Measurements from ENCODE around the gene TRMT10B.
"Not testable (repeated sequence)": the region's sequence is repeated elsewhere in the genome, so short reads cannot be mapped to it uniquely, and the experiment has no call there.

TRMT10B gene

GRCh38 chr9:37801959-37802711, 48.5 kb downstream of the TRMT10B start:
- no peak for DNase-seq

GRCh38 chr9:37806271-37806670, 52.7 kb downstream of the TRMT10B start:
- DNase-seq, result no peak

- DNase-seq, result not testable (repeated sequence)
These were observed 56.1 kb downstream of the TRMT10B start for GRCh38 chr9:37809676-37810075.

GRCh38 chr9:37811906-37812476, 58.4 kb downstream of the TRMT10B start:
- DNase-seq, result no peak

GRCh38 chr9:37812773-37813379, 59.3 kb downstream of the TRMT10B start:
- no peak for DNase-seq

GRCh38 chr9:37818849-37819248, 65.2 kb downstream of the TRMT10B start:
- no peak for DNase-seq

GRCh38 chr9:37820142-37820541, 66.5 kb downstream of the TRMT10B start:
- DNase-seq, result no peak

GRCh38 chr9:37825174-37825573, 71.6 kb downstream of the TRMT10B start:
- DNase-seq, result not testable (repeated sequence)

GRCh38 chr9:37827483-37828165, 74.0 kb downstream of the TRMT10B start:
- DNase-seq, result no peak

Measured in central memory CD4-positive, alpha-beta T cell (primary cell).